HepG2 (cell line): Measurements from ENCODE around the gene DIPK1B. TPM values are rescaled to one million over a fixed set of nuclear protein-coding genes. Genes with fewer than 3 reads are reported as not detected.

Source experiments
- HIVEP1 ChIP-seq: sonication (generic); formaldehyde crosslinking; IDR thresholded peaks from 2 replicates; pipeline ENCODE4 v1.4.0; 2020; ENCODE audit warnings: mild to moderate bottlenecking, missing genetic modification reagents
- IKZF5 ChIP-seq: IDR thresholded peaks from 2 replicates; pipeline ENCODE4 v1.6.1; 2018; ENCODE audit warnings: missing genetic modification reagents, mild to moderate bottlenecking, missing compliant biosample characterization
- KIAA2018 ChIP-seq: sonication (generic); formaldehyde crosslinking; IDR thresholded peaks from 2 replicates; pipeline ENCODE4 v1.5.0; 2020; ENCODE audit warnings: mild to moderate bottlenecking, missing genetic modification reagents, borderline replicate concordance
- PATZ1 ChIP-seq: sonication (generic); formaldehyde crosslinking; IDR thresholded peaks from 2 replicates; pipeline ENCODE4 v1.4.0; 2020; ENCODE audit warnings: missing genetic modification reagents
- ZNF646 ChIP-seq: sonication (generic); formaldehyde crosslinking; IDR thresholded peaks from 2 replicates; pipeline ENCODE4 v1.9.0; 2021; ENCODE audit warnings: mild to moderate bottlenecking, missing genetic modification reagents
- ZNF770 ChIP-seq: sonication (generic); formaldehyde crosslinking; IDR thresholded peaks from 2 replicates; pipeline ENCODE4 v1.5.0; 2020; ENCODE audit warnings: mild to moderate bottlenecking, missing genetic modification reagents
- polyA plus RNA-seq, 8 experiments: library from polyadenylated mRNA; depleted of rRNA in 3 of 8; stranded (reverse) in 7 of 8; unstranded in 1 of 8; fragments of >200 nt; fragmentation: Illumina TruSeq in 4 of 8; extraction: Trizol in 4 of 8; gene quantifications; 2 replicates each; pipeline versions ENCODE4 v1.2.1 to v1.2.3, GENCODE V29; 2011 to 2016; ENCODE audit warnings: low read depth in 4 of 8, missing spikeins in 1 of 8, mixed read lengths in 1 of 8; ENCODE audit not compliant: insufficient read depth in 1 of 8
- total RNA-seq, 5 experiments: library from RNA; depleted of rRNA; stranded (reverse); fragments of >200 nt; fragmentation: Illumina TruSeq; extraction: Trizol; gene quantifications; 2 replicates each; pipeline ENCODE4 v1.2.3, GENCODE V29; 2016; ENCODE audit warnings: low read depth in 1 of 5

DIPK1B gene
- total and polyA plus RNA-seq, 2 of the 13 experiments (the other 11 are each of a cell fraction or from before 2014, with no cell fraction given) = 0.18 to 3.9 TPM

GRCh38 chr9:136671646-136672430, 40.5 kb upstream of the DIPK1B start (continued):
- TF ChIP-seq IKZF5 (CRISPR knock-in tag) = no peak
- TF ChIP-seq ZNF770 = peak; percentile 46; the same call in 1 of the 2 replicates
- no peak for TF ChIP-seq ZNF646 (CRISPR knock-in tag)
- no peak for TF ChIP-seq HIVEP1 (CRISPR knock-in tag)
- no peak for TF ChIP-seq KIAA2018 (CRISPR knock-in tag)
- 0 out of 2 replicates have a peak, but pooled peaks have one; percentile 26 for TF ChIP-seq PATZ1
